Activated CD8-positive, alpha-beta memory T cell treated with anti-CD3 and anti-CD28 coated beads for 1 hour (primary cell): Measurements from ENCODE around the gene ETFBKMT.
"Not testable (repeated sequence)": the region's sequence is repeated elsewhere in the genome, so short reads cannot be mapped to it uniquely, and the experiment has no call there.

ENCODE experiments used
- DNase-seq, 2 donors: peaks; one replicate each; pipeline ENCODE4 v3.0.0-alpha.2; 2020; ENCODE audit warnings: low read depth in 1 of 2; ENCODE audit errors: extremely low read depth in 1 of 2

Gene ETFBKMT

GRCh38 chr12:31716998-31717397 lies 57.5 kb downstream of the ETFBKMT start:
- DNase-seq, result not testable (repeated sequence)

GRCh38 chr12:31718542-31719198 lies 59.2 kb downstream of the ETFBKMT start:
- DNase-seq, result not testable (repeated sequence)

- no peak for DNase-seq
Observed at GRCh38 chr12:31722580-31722979, 63.1 kb downstream of the ETFBKMT start.
